ENCODE results near the gene TMEM89. TPM values are rescaled to one million over a fixed set of nuclear protein-coding genes. Genes with fewer than 3 reads are reported as not detected.
A peak's percentile ranks its signal among the peaks of the same experiment; 100 is the strongest.

TMEM89 gene, protein sequence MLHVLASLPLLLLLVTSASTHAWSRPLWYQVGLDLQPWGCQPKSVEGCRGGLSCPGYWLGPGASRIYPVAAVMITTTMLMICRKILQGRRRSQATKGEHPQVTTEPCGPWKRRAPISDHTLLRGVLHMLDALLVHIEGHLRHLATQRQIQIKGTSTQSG
- total RNA-seq: under 1 TPM in 1 of 2 experiments, not detected in 1; 0.75 TPM

DNA sequence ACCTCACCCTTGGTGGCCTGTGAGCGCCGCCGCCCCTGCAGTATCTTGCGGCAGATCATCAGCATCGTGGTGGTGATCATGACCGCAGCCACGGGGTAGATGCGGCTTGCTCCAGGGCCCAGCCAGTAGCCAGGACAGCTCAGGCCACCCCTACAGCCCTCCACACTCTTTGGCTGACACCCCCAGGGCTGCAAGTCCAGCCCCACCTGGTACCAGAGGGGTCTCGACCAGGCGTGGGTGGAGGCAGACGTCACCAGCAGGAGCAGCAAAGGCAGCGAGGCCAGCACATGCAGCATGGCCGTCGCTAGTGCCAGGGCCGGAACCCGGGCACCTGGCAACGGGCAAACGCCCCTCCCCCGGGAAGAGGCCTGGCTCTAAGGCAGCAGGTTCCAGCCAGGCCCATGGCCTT is at the start of gene TMEM89:
Gene TMEM89 (minus strand): TSS at position 309 of the 409 bp plus-strand sequence. CDS start 13 bp downstream, at position 296.
- Mint-ChIP-seq H3K27ac (no peak within 1 kb of the TSS), H3K36me3 (peaks cover 18% of the 10 kb centered on the region), H3K27me3 (no peaks in the 10 kb centered on the region), H3K4me1 (ENCODE audit: low read depth) (peaks cover 7% of the 10 kb centered on the region), H3K4me3 (no peak within 1 kb of the TSS), H3K9me3 (peaks cover 23% of the 10 kb centered on the region)
- DNase-seq: no peak
- intact Hi-C loops (cut with micrococcal nuclease): no loop called here
- ChIA-PET CTCF (interaction anchor here (5.0 kb wide), 1 partner anchor 14 kb away, joined by 26 read pairs; the partner anchor contains the start of gene SLC26A6), POLR2A (no interaction called here)

DNA sequence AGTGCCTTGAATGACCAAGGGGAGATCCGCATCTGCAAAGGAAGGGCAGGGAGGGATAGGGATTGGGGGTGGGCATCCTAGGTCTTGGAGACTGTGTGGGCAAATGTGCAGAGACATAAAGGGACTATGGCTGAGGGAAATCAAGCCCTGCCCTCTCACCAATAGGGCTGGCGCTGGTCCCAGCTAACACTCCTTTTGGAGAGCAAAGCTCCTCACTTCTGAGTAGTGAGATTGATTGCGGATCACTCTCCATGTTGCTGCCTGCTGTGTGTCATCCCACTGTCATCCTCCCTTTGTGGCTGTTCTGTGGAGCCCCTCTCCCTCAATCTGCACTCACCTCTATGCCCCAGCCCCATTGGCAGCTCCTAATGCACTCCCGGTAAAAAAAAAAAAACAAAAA is 43.4 kb upstream of the TMEM89 start:
- no peak overlapping the region for H3K4me3 Mint-ChIP-seq
- CTCF ChIA-PET: interaction anchor here (1.4 to 2.3 kb wide), 4 partner anchors 17 to 235 kb away, joined by 4 to 11 read pairs (median 7); partner anchors contain the start of gene NCKIPSD
- peaks cover 6% of the 10 kb centered on the region for H3K36me3 Mint-ChIP-seq
- peaks cover 11% of the 10 kb centered on the region for H3K27me3 Mint-ChIP-seq
- no peaks in the 10 kb centered on the region for H3K9me3 Mint-ChIP-seq
- peaks cover 15% of the 10 kb centered on the region for H3K4me1 Mint-ChIP-seq (ENCODE audit: low read depth)
- POLR2A ChIA-PET: interaction anchor here (1.2 kb wide), 1 partner anchor 342 kb away, joined by 4 read pairs; the partner anchor contains the start of gene WDR6
- intact Hi-C loops (cut with micrococcal nuclease): loop anchor here (5.0 kb wide), 1 partner anchor 52 kb away; the partner anchor contains the start of gene IP6K2
- no peak for DNase-seq
- H3K27ac Mint-ChIP-seq: no peak overlapping the region

DNA sequence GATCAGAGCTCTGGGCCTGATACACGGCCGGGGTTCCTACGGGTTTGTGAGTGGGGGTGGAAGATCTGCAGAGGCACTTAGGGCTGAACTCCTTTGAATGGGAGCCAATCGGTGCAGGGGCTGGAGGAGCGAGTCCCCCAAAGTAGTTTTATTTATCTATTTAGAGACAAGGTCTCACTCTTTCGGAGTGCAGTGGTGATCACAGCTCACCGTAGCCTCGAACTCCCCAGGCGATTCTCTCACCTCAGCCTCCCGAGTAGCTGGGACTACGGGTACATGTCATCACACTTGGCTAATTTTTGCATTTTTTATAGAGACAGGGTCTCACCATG is 42.7 kb upstream of the TMEM89 start:
- Mint-ChIP-seq H3K27me3 (peaks cover 13% of the 10 kb centered on the region), H3K4me1 (ENCODE audit: low read depth) (peaks cover 15% of the 10 kb centered on the region), H3K9me3 (no peaks in the 10 kb centered on the region), H3K36me3 (peaks cover 6% of the 10 kb centered on the region), H3K27ac (peak overlapping the region; percentile 74), H3K4me3 (peak overlapping the region; percentile 88)
- intact Hi-C loops (cut with micrococcal nuclease): loop anchor here (5.0 kb wide), 1 partner anchor 53 kb away; the partner anchor contains the start of gene IP6K2
- no peak for DNase-seq
- CTCF ChIA-PET: interaction anchor here (1.0 to 2.3 kb wide), 5 partner anchors 17 to 235 kb away, joined by 3 to 11 read pairs (median 5); partner anchors contain the start of gene NCKIPSD
- POLR2A ChIA-PET: interaction anchor here (0.5 to 4.0 kb wide), 4 partner anchors 22 to 343 kb away, joined by 3 to 11 read pairs (median 4); partner anchors contain the start of genes SLC26A6 and WDR6

DNA sequence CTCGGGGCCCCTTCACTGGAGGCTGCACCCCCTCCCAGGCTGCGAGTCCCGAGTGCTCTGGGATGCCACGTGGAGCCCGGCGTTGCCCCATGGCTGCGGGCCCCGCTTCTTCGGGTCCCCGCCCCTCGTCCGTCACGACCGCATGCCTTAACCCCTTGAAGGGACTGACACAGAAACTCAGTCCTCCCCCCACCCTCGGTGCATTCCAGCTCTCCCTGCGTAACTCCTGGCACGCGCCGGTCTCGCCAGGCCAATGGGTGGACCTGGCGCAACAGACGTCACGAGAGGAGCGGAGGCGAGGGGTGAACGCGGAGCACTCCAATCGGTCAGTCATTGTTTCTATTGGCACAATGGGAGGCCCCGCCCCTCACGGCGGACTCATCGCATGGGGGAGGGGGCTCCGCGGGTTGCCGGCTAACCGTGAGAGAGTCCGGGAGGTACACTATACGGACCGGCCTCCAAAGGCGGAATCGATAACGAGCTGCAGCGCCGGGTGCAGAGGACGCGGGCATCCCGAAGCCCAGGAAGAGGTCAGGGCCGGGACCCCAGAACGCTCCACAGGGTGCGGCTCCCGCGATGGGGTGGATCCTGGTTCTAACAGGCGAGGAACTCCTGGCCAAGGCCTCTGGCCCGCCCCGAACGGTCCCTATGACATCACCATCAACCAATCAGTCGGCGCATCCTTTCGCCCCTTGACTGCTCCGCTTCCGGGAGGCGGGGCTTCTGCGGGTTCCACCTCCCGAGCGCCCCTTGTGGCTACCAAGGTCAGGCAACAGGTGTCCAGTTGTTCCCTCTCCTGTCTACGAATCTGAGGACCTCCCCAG is 42.1 kb upstream of the TMEM89 start:
- intact Hi-C loops (cut with micrococcal nuclease): loop anchor here (1.0 to 5.0 kb wide), 2 partner anchors 28 to 54 kb away; partner anchors contain the start of genes IP6K2 and SLC26A6
- CTCF ChIA-PET: interaction anchor here (0.9 to 2.3 kb wide), 9 partner anchors 18 to 236 kb away, joined by 3 to 13 read pairs (median 4); partner anchors contain the start of genes NCKIPSD, PFKFB4 and SLC26A6
- Mint-ChIP-seq H3K4me3 (peak overlapping the region; percentile 88), H3K27me3 (peaks cover 13% of the 10 kb centered on the region), H3K9me3 (no peaks in the 10 kb centered on the region), H3K36me3 (peaks cover 6% of the 10 kb centered on the region), H3K4me1 (ENCODE audit: low read depth) (peaks cover 15% of the 10 kb centered on the region), H3K27ac (peak overlapping the region; percentile 74)
- POLR2A ChIA-PET: interaction anchor here (0.5 to 4.0 kb wide), 6 partner anchors 23 to 344 kb away, joined by 3 to 11 read pairs (median 4); partner anchors contain the start of genes SLC26A6 and WDR6
- peak; percentile 97 for DNase-seq

DNA sequence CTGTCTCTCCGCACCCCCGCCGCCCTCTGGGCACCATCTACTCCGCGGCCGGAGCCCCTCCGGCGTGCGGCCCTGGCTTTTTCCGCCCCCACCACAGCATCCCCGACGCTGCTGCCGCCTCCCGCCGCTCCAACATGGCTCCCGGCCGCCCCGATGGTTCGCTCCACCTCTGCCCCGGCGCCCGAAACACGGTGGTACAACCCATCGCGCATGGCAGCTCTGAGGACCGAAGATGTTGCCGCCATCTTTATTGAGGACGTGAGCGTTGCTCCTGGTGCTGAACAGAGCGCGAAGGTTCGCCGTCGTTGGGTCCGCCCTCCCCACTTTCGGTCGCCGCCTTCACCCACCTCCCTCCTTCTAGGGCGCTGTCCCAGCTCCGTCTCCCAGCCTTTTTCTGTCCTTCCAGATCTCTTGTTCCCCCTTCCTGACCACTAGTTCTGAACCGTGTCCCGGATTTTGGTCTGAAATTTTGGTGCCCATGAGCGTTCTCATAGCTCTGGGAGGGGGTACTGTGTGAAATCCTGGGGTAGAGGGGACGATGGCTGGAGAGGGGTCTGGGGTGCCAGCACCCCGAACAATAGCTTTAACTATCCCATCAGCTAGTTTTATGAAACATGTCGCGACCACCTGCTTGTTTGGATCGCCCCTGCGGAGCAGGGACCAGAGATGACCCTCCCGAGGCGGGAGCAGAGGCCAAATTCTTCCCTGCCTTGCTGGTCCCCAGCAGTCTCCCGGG is 41.4 kb upstream of the TMEM89 start, which contains the start of gene CELSR3:
Gene CELSR3 (minus strand): TSS at position 134 of the 736 bp plus-strand sequence. CDS start 252 bp downstream, outside the sequence.
- peaks cover 13% of the 10 kb centered on the region for H3K27me3 Mint-ChIP-seq
- peaks cover 15% of the 10 kb centered on the region for H3K4me1 Mint-ChIP-seq (ENCODE audit: low read depth)
- intact Hi-C loops (cut with micrococcal nuclease): loop anchor here (1.0 to 5.0 kb wide), 2 partner anchors 28 to 54 kb away; partner anchors contain the start of genes IP6K2 and SLC26A6
- ChIA-PET POLR2A (interaction anchor here (0.7 to 4.0 kb wide), 4 partner anchors 27 to 191 kb away, joined by 3 to 11 read pairs (median 3); partner anchors contain the start of genes IP6K2 and SLC26A6), CTCF (interaction anchor here (0.5 to 2.3 kb wide), 6 partner anchors 19 to 232 kb away, joined by 3 to 13 read pairs (median 3); partner anchors contain the start of genes PFKFB4 and SLC26A6)
- peak within 1 kb of the TSS; percentile 88 for H3K4me3 Mint-ChIP-seq
- peaks cover 4% of the 10 kb centered on the region for H3K36me3 Mint-ChIP-seq
- no peaks in the 10 kb centered on the region for H3K9me3 Mint-ChIP-seq
- peak; percentile 83 for DNase-seq
- H3K27ac Mint-ChIP-seq: peak within 1 kb of the TSS; percentile 74

DNA sequence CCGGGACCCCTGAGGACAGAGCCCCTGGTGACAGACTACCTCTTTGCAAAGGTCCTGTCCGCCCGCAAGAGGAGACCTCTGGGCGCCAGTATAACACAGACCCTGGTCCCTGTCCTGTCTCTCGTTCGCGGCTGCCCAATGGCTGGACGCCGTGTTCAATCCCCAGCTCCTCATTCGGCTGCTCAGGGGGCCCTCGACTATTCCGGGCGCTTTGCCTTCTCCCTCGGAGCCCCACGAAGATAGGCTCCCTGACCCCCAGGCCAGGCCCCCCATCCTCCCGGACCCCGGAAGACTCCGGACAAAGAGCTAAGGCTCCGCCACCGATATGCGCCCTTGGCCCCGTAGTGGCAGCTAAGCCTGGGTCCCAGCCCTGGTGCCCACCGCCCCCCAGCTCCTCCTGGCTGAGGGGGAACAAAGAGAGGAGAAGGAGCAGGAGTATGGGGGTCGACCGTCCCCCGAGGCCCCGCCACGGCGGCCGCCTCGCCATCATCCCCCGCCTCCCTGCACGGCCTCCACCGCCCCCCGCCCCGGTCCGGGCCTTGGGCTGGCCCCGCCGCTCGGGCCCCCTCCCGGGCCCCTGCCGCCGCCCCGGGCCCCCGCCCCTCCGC is 40.7 kb upstream of the TMEM89 start:
- Mint-ChIP-seq H3K4me3 (no peak overlapping the region), H3K27me3 (peaks cover 13% of the 10 kb centered on the region), H3K4me1 (ENCODE audit: low read depth) (peaks cover 15% of the 10 kb centered on the region), H3K27ac (no peak overlapping the region), H3K9me3 (no peaks in the 10 kb centered on the region), H3K36me3 (peaks cover 4% of the 10 kb centered on the region)
- DNase-seq: no peak
- CTCF ChIA-PET: interaction anchor here (0.5 to 2.3 kb wide), 5 partner anchors 27 to 231 kb away, joined by 3 to 13 read pairs (median 3); partner anchors contain the start of gene SLC26A6
- POLR2A ChIA-PET: interaction anchor here (0.7 to 4.0 kb wide), 3 partner anchors 13 to 55 kb away, joined by 3 to 11 read pairs (median 3); partner anchors contain the start of genes IP6K2 and SLC26A6
- intact Hi-C loops (cut with micrococcal nuclease): loop anchor here (5.0 kb wide), 1 partner anchor 55 kb away; the partner anchor contains the start of gene IP6K2

DNA sequence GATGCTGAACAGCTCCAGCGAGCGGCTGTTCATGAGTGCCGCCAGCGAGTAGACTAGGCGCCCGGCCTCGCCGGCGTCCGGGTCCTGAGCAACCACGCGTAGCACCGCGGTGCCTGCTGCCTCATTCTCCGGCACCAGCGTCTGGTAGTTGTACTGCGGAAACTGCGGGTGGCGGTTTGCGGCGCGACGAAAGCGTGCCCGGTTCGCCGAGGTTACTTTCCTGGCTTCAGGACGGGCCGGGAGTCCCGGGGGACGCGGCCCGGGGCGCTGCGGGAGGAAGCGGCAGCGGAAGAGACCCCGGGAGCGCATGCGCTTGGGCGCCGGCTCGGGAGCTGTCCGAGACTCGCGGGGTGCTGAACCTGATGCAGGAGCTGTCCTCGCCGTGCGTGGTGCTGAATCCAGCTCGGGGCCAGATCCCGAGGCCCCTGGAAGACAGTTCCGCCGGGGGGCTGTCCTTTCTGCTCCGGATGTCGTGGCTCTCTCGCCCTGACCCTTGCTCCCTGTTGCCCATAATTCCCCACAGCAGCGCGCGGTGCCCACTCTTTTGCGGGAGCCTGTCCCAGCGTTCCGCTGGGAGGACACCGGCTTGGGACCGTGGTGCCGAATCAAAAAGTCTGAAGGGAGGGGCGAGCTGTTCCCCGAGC is 40.1 kb upstream of the TMEM89 start:
- intact Hi-C loops (cut with micrococcal nuclease): loop anchor here (5.0 kb wide), 1 partner anchor 56 kb away; the partner anchor contains the start of gene IP6K2
- H3K27me3 Mint-ChIP-seq: peaks cover 13% of the 10 kb centered on the region

DNA sequence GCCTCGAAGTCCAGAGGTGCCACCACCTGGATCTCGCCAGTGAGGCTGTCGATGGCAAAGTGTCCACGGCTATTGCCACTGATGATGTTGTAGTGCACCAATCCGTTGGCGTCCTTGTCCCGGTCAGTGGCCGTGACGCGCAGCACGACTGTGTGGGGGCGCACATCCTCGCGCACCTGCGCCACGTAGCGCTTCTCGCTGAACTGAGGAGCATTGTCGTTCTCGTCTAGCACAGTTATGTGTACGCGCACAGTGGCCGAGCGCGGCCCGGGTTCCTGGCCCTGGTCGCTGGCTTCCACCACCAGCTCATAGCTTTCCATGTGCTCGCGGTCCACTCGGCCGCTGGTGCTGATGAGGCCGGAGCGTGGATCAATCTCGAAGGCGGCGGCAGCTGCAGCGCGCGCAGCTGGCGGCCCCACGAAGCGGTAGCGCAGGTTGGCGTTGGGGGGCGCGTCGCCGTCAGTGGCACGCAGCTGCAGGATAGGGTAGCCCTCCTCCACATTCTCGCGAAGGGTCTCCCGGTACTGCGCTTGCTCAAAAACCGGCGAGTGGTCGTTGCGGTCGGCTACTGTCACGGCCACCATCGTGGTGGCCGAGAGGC is 39.3 kb upstream of the TMEM89 start:
- Mint-ChIP-seq H3K36me3 (no peaks in the 10 kb centered on the region), H3K4me1 (ENCODE audit: low read depth) (peaks cover 19% of the 10 kb centered on the region), H3K9me3 (no peaks in the 10 kb centered on the region), H3K27me3 (peaks cover 13% of the 10 kb centered on the region), H3K27ac (no peak overlapping the region), H3K4me3 (no peak overlapping the region)
- intact Hi-C loops (cut with micrococcal nuclease): loop anchor here (5.0 kb wide), 1 partner anchor 56 kb away; the partner anchor contains the start of gene IP6K2
- CTCF ChIA-PET: interaction anchor here (2.3 kb wide), 1 partner anchor 25 kb away, joined by 13 read pairs; the partner anchor contains the start of gene SLC26A6
- no peak for DNase-seq
- POLR2A ChIA-PET: interaction anchor here (4.0 kb wide), 1 partner anchor 25 kb away, joined by 11 read pairs; the partner anchor contains the start of gene SLC26A6

More for the DNA sequence above, 40.1 kb upstream of the TMEM89 start:
- Mint-ChIP-seq H3K27ac (no peak overlapping the region), H3K9me3 (no peaks in the 10 kb centered on the region), H3K4me3 (peak overlapping the region; percentile 48), H3K4me1 (ENCODE audit: low read depth) (peaks cover 18% of the 10 kb centered on the region), H3K36me3 (peaks cover 4% of the 10 kb centered on the region)
- ChIA-PET POLR2A (interaction anchor here (0.7 to 4.0 kb wide), 2 partner anchors 13 to 26 kb away, joined by 3 to 11 read pairs; partner anchors contain the start of gene SLC26A6), CTCF (interaction anchor here (1.0 to 2.3 kb wide), 2 partner anchors 26 to 225 kb away, joined by 3 to 13 read pairs; partner anchors contain the start of gene SLC26A6)
- peak; percentile 82 for DNase-seq

DNA sequence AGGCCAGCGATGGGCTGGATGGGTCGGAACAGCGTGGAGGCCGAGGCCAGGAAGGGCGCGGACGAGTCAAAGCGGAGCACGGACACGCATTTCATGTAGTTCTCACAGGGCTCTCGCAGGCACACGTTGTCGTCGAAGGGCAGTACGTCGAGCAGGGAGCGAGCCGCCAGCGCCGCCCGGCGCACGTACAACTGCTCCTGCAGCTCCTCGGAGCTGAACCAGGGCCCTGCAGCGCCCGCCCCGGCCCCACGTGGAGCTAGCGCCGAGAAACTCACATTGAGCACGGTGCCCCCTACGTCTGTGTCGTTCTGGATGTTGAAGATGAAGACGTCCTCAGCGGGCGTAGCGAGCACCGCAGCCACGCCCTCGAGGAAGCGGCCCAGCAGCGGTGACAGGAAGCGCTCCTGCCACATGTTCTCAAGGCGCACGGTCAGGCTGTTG is 35.3 kb upstream of the TMEM89 start:
- ChIA-PET CTCF (interaction anchor here (0.7 to 4.9 kb wide), 6 partner anchors 17 to 357 kb away, joined by 3 to 32 read pairs (median 4); partner anchors contain the start of gene SLC26A6), POLR2A (interaction anchor here (1.1 to 1.7 kb wide), 2 partner anchors 22 to 60 kb away, joined by 5 to 6 read pairs; partner anchors contain the start of genes IP6K2 and SLC26A6)
- H3K4me3 Mint-ChIP-seq: peak overlapping the region; percentile 69
- H3K36me3 Mint-ChIP-seq: no peaks in the 10 kb centered on the region
- no peaks in the 10 kb centered on the region for H3K9me3 Mint-ChIP-seq
- peaks cover 8% of the 10 kb centered on the region for H3K4me1 Mint-ChIP-seq (ENCODE audit: low read depth)
- intact Hi-C loops (cut with micrococcal nuclease): loop anchor here (1.0 to 10.0 kb wide), 6 partner anchors 22 to 392 kb away; partner anchors contain the start of genes CCDC51, PFKFB4, SLC26A6 and TMA7
- H3K27ac Mint-ChIP-seq: peak overlapping the region; percentile 75
- H3K27me3 Mint-ChIP-seq: peaks cover 5% of the 10 kb centered on the region
- DNase-seq: peak; percentile 41
